ENCODE data around the gene KRT6C. TPM values are rescaled to one million over a fixed set of nuclear protein-coding genes. Genes with fewer than 3 reads are reported as not detected.

Gene KRT6C
- total RNA-seq, 1 experiment from 2014 or later: not detected

DNA sequence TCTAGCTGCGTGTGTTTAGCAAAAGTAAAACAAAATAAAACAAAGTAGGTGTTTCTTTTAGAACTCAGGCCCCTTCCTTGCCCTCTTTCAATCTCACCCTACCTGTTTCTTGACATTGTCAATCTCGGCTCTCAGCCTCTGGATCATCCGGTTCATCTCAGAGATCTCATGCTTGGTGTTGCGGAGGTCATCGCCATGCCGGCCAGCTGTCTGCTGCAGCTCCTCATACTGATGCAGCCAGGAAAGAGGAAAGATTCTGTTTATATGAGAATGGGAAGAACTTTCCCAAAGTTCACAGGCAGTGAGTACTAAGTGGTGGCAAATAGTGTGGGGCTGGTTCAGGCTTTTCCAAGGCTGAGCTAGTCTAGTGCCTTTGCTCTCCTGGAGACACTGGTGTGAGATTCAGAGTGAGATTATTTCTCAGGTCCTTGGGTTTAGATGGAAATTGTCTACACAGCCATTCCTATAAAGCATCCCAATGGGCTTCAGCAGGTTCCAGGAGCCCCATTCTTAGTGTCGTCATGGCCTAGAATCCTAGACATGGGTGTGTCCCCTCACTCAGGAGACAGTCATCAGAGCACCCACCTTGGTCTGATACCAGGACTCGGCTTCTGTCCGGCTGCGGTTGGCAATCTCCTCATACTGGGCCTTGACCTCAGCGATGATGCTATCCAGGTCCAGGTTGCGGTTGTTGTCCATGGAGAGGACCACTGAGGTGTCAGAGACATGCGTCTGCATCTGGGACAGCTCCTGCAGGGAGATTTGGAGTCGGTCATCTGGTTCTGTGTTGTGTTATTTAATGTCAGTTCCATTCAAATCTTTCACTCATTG lies 43.6 kb upstream of the KRT6C start:
- no TSS peak for BruUV-seq (replicated peaks)
- CTCF ChIA-PET: interaction anchor here (0.5 kb wide), 1 partner anchor 393 kb away, joined by 3 read pairs; no protein-coding TSS in a partner anchor
- Mint-ChIP-seq H3K4me1 (ENCODE audit: low read depth, unreplicated experiment) (peaks cover 5% of the 10 kb centered on the region), H3K27ac (ENCODE audit: unreplicated experiment) (no peak overlapping the region), H3K9me3 (ENCODE audit: low read depth, unreplicated experiment) (no peaks in the 10 kb centered on the region), H3K4me3 (ENCODE audit: low read depth, unreplicated experiment) (no peak overlapping the region), H3K36me3 (ENCODE audit: insufficient read depth, unreplicated experiment) (no peaks in the 10 kb centered on the region), H3K27me3 (ENCODE audit: unreplicated experiment) (peaks cover 45% of the 10 kb centered on the region)
- no peak for DNase-seq
- TF ChIP-seq, protein P1, sequence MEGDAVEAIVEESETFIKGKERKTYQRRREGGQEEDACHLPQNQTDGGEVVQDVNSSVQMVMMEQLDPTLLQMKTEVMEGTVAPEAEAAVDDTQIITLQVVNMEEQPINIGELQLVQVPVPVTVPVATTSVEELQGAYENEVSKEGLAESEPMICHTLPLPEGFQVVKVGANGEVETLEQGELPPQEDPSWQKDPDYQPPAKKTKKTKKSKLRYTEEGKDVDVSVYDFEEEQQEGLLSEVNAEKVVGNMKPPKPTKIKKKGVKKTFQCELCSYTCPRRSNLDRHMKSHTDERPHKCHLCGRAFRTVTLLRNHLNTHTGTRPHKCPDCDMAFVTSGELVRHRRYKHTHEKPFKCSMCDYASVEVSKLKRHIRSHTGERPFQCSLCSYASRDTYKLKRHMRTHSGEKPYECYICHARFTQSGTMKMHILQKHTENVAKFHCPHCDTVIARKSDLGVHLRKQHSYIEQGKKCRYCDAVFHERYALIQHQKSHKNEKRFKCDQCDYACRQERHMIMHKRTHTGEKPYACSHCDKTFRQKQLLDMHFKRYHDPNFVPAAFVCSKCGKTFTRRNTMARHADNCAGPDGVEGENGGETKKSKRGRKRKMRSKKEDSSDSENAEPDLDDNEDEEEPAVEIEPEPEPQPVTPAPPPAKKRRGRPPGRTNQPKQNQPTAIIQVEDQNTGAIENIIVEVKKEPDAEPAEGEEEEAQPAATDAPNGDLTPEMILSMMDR (IDR thresholded peaks at IDR 0.05; ENCODE audit: unreplicated experiment): no peak
- intact Hi-C loops (cut with micrococcal nuclease; ENCODE audit: unreplicated experiment): no loop called here

DNA sequence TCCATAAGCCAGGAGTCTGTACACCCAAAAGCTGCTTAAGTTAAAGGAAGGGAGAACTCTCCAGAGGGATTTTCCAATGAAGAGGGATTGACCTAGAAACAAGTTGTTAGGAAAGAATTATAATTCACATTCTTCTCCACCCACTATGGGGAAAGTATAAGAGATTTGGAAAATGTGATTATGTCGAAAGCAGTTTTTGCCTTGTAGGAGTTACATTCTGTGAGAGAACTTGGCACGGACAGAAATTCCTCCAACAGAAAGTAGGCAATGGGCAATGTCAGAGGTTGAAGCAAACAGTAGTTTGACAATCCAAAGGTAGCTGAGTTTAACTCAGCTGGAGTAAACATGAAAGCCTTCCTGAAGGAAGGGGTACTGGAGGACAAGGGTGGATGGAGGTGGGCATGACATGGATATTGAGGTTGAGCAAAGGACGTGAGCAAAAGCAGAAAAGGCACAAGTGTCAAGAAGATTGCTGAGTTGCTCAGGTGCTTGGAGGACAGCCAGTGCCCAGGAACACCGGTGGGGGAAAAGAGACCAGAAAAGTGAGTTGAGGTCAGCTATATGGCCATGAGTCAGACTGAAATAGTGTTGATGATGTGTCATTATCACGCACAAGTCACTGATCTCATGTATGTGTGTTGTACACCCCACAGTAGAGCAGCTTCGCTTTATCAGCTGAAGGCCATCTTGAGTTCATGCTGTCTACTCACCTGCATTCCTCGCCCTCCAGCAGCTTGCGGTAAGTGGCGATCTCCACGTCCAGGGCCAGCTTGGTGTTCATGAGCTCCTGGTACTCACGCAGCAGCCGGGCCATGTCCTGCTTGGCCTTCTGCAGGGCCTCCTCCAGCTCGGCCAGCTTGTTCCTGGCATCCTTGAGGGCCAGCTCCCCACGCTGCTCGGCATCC lies 42.6 kb upstream of the KRT6C start:
- no peaks in the 10 kb centered on the region for H3K36me3 Mint-ChIP-seq (ENCODE audit: insufficient read depth, unreplicated experiment)
- intact Hi-C loops (cut with micrococcal nuclease; ENCODE audit: unreplicated experiment): no loop called here
- BruUV-seq (replicated peaks): no TSS peak
- H3K4me3 Mint-ChIP-seq (ENCODE audit: low read depth, unreplicated experiment): no peak overlapping the region
- H3K9me3 Mint-ChIP-seq (ENCODE audit: low read depth, unreplicated experiment): no peaks in the 10 kb centered on the region
- CTCF ChIA-PET: interaction anchor here (0.5 kb wide), 1 partner anchor 392 kb away, joined by 3 read pairs; no protein-coding TSS in a partner anchor
- no peak overlapping the region for H3K27ac Mint-ChIP-seq (ENCODE audit: unreplicated experiment)
- DNase-seq: no peak
- TF ChIP-seq, protein P1 (IDR thresholded peaks at IDR 0.05; ENCODE audit: unreplicated experiment): no peak
- peaks cover 45% of the 10 kb centered on the region for H3K27me3 Mint-ChIP-seq (ENCODE audit: unreplicated experiment)
- H3K4me1 Mint-ChIP-seq (ENCODE audit: low read depth, unreplicated experiment): no peaks in the 10 kb centered on the region

DNA sequence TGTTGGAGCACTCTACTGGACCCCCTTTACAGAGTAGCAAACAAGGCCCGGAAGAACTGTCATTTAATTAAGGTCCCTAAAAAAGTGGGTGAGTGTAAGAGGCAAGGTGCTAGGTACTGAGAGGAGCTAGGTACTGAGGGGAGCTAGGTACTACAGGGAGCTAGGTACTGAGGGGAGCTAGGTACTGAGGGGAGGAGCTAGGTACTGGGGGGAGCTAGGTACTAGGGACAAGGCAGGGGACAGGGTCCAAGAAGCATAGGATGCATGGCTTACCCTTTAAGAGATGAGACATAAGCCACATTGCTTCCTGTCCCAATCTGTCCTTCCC lies 41.7 kb upstream of the KRT6C start:
- Mint-ChIP-seq H3K27ac (ENCODE audit: unreplicated experiment) (no peak overlapping the region), H3K4me3 (ENCODE audit: low read depth, unreplicated experiment) (no peak overlapping the region), H3K36me3 (ENCODE audit: insufficient read depth, unreplicated experiment) (no peaks in the 10 kb centered on the region), H3K4me1 (ENCODE audit: low read depth, unreplicated experiment) (no peaks in the 10 kb centered on the region), H3K9me3 (ENCODE audit: low read depth, unreplicated experiment) (no peaks in the 10 kb centered on the region), H3K27me3 (ENCODE audit: unreplicated experiment) (peaks cover 45% of the 10 kb centered on the region)
- CTCF ChIA-PET: no interaction called here
- intact Hi-C loops (cut with micrococcal nuclease; ENCODE audit: unreplicated experiment): no loop called here
- BruUV-seq (replicated peaks): no TSS peak
- no peak for DNase-seq
- TF ChIP-seq, protein P1 (IDR thresholded peaks at IDR 0.05; ENCODE audit: unreplicated experiment): no peak

DNA sequence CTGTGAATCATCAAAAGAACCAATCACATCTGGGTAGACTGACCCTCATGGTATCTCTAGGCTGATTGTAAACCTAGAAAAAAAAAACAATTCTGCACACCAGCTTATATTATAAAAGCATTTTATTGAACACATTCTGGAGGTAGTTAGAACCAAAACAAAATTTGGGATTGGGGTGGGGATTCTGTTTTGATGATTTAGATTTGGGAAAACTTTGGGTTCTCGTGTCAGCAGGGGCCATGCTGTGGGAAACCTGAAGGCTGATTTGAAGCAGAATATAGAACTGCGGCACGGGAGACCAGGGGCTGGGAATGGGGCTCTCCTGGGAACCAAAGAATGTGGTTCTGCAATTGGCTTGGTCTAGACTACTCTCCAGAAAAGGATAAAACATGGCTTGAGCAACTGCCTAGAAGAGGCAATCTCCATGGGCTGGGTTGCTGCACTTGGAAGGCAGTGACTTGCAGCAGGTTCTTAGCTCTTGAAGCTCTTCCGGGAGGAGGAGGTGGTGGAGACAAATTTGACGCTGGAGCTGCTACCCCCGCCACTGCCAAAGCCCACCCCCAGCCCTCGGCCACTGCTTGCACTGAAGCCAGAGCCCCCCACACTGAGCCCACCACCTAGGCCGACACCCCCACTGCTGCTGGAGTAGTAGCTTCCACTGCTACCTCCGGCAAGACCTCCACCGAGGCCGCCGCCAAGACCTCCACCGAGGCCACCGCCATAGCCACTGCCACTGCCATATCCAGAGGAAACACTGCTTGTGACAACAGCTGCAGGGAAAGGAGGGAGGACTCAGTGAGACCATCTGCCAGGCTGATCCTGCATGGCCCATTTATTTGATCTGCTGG lies 41.1 kb upstream of the KRT6C start:
- no peaks in the 10 kb centered on the region for H3K36me3 Mint-ChIP-seq (ENCODE audit: insufficient read depth, unreplicated experiment)
- H3K9me3 Mint-ChIP-seq (ENCODE audit: low read depth, unreplicated experiment): no peaks in the 10 kb centered on the region
- intact Hi-C loops (cut with micrococcal nuclease; ENCODE audit: unreplicated experiment): no loop called here
- CTCF ChIA-PET: no interaction called here
- no peaks in the 10 kb centered on the region for H3K4me1 Mint-ChIP-seq (ENCODE audit: low read depth, unreplicated experiment)
- no peak for DNase-seq
- H3K4me3 Mint-ChIP-seq (ENCODE audit: low read depth, unreplicated experiment): no peak overlapping the region
- BruUV-seq (replicated peaks): no TSS peak
- TF ChIP-seq, protein P1 (IDR thresholded peaks at IDR 0.05; ENCODE audit: unreplicated experiment): no peak
- H3K27ac Mint-ChIP-seq (ENCODE audit: unreplicated experiment): no peak overlapping the region
- H3K27me3 Mint-ChIP-seq (ENCODE audit: unreplicated experiment): peaks cover 40% of the 10 kb centered on the region

All from Calu3 (cell line).